DOHH2 (cell line): ENCODE measurements around the gene ZNF627.

Source experiments
- H3F3A ChIP-seq: fragments of 200-600 bp; sonication (generic), shearing (Covaris generic); 2 replicates; pipeline ENCODE4 v1.6.0; 2016; ENCODE audit warnings: antibody characterized with exemption, mild to moderate bottlenecking; ENCODE audit not compliant: control insufficient read depth, insufficient read depth
- H3K27ac ChIP-seq: fragments of 200-600 bp; sonication (generic); 2 replicates; pipeline ENCODE4 v1.5.1; 2014; ENCODE audit warnings: low read depth, mild to moderate bottlenecking, low read length, moderate library complexity
- H3K27me3 ChIP-seq: fragments of 200-600 bp; sonication (generic); 2 replicates; pipeline ENCODE4 v1.6.1; 2014; ENCODE audit warnings: mild to moderate bottlenecking, low read length, mixed read lengths; ENCODE audit not compliant: control insufficient read depth
- H3K36me3 ChIP-seq: fragments of 200-600 bp; sonication (generic); 2 replicates; pipeline ENCODE4 v1.6.1; 2014; ENCODE audit warnings: mild to moderate bottlenecking, low read length, moderate library complexity, mixed read lengths; ENCODE audit not compliant: control insufficient read depth
- H3K4me1 ChIP-seq: fragments of 200-600 bp; sonication (generic); 2 replicates; pipeline ENCODE4 v1.6.1; 2014; ENCODE audit warnings: mild to moderate bottlenecking, low read length, mixed read lengths; ENCODE audit not compliant: control insufficient read depth
- H3K4me2 ChIP-seq: fragments of 200-600 bp; sonication (generic); 2 replicates; pipeline ENCODE4 v1.6.0; 2014; ENCODE audit warnings: mild to moderate bottlenecking, low read length, moderate library complexity
- H3K4me3 ChIP-seq: fragments of 200-600 bp; sonication (generic); 2 replicates; pipeline ENCODE4 v1.5.1; 2014; ENCODE audit warnings: mild to moderate bottlenecking, low read length, mixed read lengths
- H3K79me2 ChIP-seq: fragments of 200-600 bp; sonication (generic); 2 replicates; pipeline ENCODE4 v1.6.1; 2014; ENCODE audit warnings: mild to moderate bottlenecking, low read length, mixed read lengths; ENCODE audit not compliant: control insufficient read depth
- H3K9me2 ChIP-seq: fragments of 200-600 bp; sonication (generic); replicated peaks from 2 replicates; pipeline ENCODE4 v1.6.1; 2014; ENCODE audit warnings: mild to moderate bottlenecking, low read length, mixed read lengths; ENCODE audit not compliant: control insufficient read depth
- H3K9me3 ChIP-seq: fragments of 200-600 bp; sonication (generic); 2 replicates; pipeline ENCODE4 v1.6.1; 2014; ENCODE audit warnings: antibody characterized with exemption, low read length, mixed read lengths; ENCODE audit not compliant: control insufficient read depth, insufficient read depth
- H4K20me1 ChIP-seq: fragments of 200-600 bp; sonication (generic); 2 replicates; pipeline ENCODE4 v1.6.0; 2014; ENCODE audit warnings: low read depth, mild to moderate bottlenecking, antibody characterized with exemption, low read length, moderate library complexity; ENCODE audit not compliant: control insufficient read depth, insufficient read depth
- CTCF ChIP-seq: fragments of 200-600 bp; sonication (generic); IDR thresholded peaks from one replicate; pipeline ENCODE4 v1.5.1; 2014; ENCODE audit warnings: antibody characterized with exemption, mild to moderate bottlenecking, low read depth, low read length; ENCODE audit not compliant: poor library complexity, severe bottlenecking
- EZH2phosphoT487 ChIP-seq: fragments of 200-600 bp; sonication (generic); IDR thresholded peaks from 2 replicates; pipeline ENCODE4 v1.6.1; 2017; ENCODE audit warnings: borderline replicate concordance, mild to moderate bottlenecking, antibody characterized with exemption, low read length, moderate library complexity, mixed read lengths

ZNF627 gene

GRCh38 chr19:11639602-11640471, 42.6 kb downstream of the ZNF627 start:
- peaks cover 9% of the 10 kb centered on the region for H3K4me1 ChIP-seq
- H3K4me2 ChIP-seq = peak overlapping the region; percentile 97
- no peaks in the 10 kb centered on the region for H3K9me3 ChIP-seq
- TF ChIP-seq CTCF (no peak), EZH2phosphoT487 (no peak)
- peak overlapping the region; percentile 96 for H3K4me3 ChIP-seq
- H3F3A ChIP-seq = no peaks in the 10 kb centered on the region
- H3K27ac ChIP-seq = no peak overlapping the region
- no peaks in the 10 kb centered on the region for H3K27me3 ChIP-seq
- no peaks in the 10 kb centered on the region for H3K9me2 ChIP-seq
- no peaks in the 10 kb centered on the region for H3K36me3 ChIP-seq
- no peaks in the 10 kb centered on the region for H4K20me1 ChIP-seq
- H3K79me2 ChIP-seq = 0 out of 2 replicates have a peak, but pooled peaks cover 3% of the 10 kb centered on the region

- 0 out of 2 replicates have a peak, but pooled peaks cover 3% of the 10 kb centered on the region for H3K79me2 ChIP-seq
- H3K9me2 ChIP-seq = no peaks in the 10 kb centered on the region
- TF ChIP-seq EZH2phosphoT487 = no peak
- TF ChIP-seq CTCF = no peak
- no peak overlapping the region for H3K27ac ChIP-seq
- no peak overlapping the region for H3K4me2 ChIP-seq
- peaks cover 9% of the 10 kb centered on the region for H3K4me1 ChIP-seq
- no peaks in the 10 kb centered on the region for H3K27me3 ChIP-seq
- H3F3A ChIP-seq = no peaks in the 10 kb centered on the region
- H3K9me3 ChIP-seq = no peaks in the 10 kb centered on the region
- no peaks in the 10 kb centered on the region for H4K20me1 ChIP-seq
- H3K4me3 ChIP-seq = no peak overlapping the region
- no peaks in the 10 kb centered on the region for H3K36me3 ChIP-seq
Observed at GRCh38 chr19:11641244-11641643, 44.0 kb downstream of the ZNF627 start.

GRCh38 chr19:11642902-11643301, 45.6 kb downstream of the ZNF627 start:
- no peaks in the 10 kb centered on the region for H3K27me3 ChIP-seq
- no peak for TF ChIP-seq EZH2phosphoT487
- no peak for TF ChIP-seq CTCF
- no peaks in the 10 kb centered on the region for H3K36me3 ChIP-seq

More at GRCh38 chr19:11642902-11643301, 45.6 kb downstream of the ZNF627 start:
- H3K9me3 ChIP-seq = no peaks in the 10 kb centered on the region
- peaks cover 9% of the 10 kb centered on the region for H3K4me1 ChIP-seq
- no peaks in the 10 kb centered on the region for H3K9me2 ChIP-seq
- no peaks in the 10 kb centered on the region for H3F3A ChIP-seq
- H4K20me1 ChIP-seq = no peaks in the 10 kb centered on the region
- 0 out of 2 replicates have a peak, but pooled peaks cover 3% of the 10 kb centered on the region for H3K79me2 ChIP-seq
- no peak overlapping the region for H3K27ac ChIP-seq
- H3K4me3 ChIP-seq = no peak overlapping the region
- H3K4me2 ChIP-seq = no peak overlapping the region
